DMS114 treated with DMSO at 0.1 percent for 48 hours (cell line): ENCODE results near the gene ARAF.
"Not testable (repeated sequence)": the region's sequence is repeated elsewhere in the genome, so short reads cannot be mapped to it uniquely, and the experiment has no call there.

Source experiments
- DNase-seq: peaks from one replicate; lab custom pipeline; 2025; ENCODE audit not compliant: unreplicated experiment; lab: John Stamatoyannopoulos, UW

The ARAF gene

GRCh38 chrX:47584714-47585113 lies 23.7 kb downstream of the ARAF start:
- no peak for DNase-seq

DNA sequence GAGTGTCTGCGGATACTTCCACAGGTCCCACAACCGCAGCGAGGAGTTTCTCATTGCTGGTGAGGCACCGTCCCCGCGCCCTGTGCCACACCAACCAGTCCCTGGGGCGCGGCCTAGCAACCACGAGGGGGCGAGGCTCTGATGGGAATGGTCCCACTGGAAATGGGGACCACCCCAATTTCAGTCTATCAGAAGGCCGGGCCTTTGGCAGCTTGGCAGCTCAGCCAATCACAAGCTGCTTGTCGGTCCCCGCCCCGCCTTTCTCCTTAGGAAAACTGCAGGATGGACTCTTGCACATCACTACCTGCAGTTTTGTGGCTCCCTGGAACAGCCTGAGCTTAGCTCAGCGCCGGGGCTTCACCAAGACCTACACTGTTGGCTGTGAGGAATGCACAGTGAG lies 24.3 kb downstream of the ARAF start:
- no peak for DNase-seq

GRCh38 chrX:47586043-47586787 lies 25.2 kb downstream of the ARAF start:
- DNase-seq = no peak

- DNase-seq = no peak
These were observed 26.3 kb downstream of the ARAF start for GRCh38 chrX:47587091-47587891.

- DNase-seq = no peak
These were observed 27.1 kb downstream of the ARAF start for GRCh38 chrX:47587906-47588735.

- DNase-seq = no peak
These were observed 30.0 kb downstream of the ARAF start for GRCh38 chrX:47590984-47591383.

DNA sequence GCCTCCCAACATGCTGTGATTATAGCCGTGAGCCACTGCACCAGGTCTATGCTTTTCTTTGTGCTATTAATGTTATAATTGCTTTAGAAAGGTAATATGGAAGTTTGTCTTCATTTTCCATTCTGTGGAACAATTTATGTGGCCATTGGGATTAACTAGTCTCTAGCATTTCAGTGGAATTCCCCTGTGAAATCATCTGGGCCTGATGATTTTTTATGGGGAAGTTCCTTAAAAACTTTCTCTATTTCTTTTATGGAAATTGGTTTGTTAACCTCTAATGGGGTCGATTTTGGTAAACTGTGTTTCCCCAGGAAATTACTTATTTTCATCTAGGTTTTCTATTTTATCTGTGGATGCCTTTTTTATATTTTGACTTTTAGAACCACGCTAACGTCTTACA lies 32.5 kb downstream of the ARAF start:
- DNase-seq = no peak

DNA sequence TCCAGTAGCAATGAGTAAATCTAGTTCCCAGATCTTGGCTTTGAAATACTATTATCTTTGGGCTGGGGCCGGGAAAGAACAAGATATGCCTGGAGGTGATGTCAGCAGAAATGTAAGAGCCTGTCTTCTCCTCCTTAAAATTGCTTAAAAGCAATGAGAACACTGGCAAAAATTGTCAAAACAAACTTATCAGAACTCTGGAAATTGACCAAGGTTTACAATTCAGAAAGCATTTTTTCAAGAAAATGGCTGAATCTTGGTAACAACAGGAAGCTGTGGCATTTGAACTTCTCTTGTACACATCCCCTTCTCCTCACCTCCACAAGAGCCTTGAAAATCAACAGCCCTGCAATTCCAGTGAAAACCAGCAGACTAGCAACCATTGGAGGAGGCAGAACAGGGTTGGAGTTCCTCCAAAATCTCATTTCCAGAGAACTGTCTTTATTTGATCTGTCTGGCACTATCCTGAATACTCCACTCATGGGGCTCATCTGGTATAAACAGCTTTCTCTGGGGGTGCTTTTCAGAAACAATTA lies 34.8 kb downstream of the ARAF start:
- no peak for DNase-seq

- DNase-seq = no peak
These were observed 35.3 kb downstream of the ARAF start for GRCh38 chrX:47596256-47596655.

DNA sequence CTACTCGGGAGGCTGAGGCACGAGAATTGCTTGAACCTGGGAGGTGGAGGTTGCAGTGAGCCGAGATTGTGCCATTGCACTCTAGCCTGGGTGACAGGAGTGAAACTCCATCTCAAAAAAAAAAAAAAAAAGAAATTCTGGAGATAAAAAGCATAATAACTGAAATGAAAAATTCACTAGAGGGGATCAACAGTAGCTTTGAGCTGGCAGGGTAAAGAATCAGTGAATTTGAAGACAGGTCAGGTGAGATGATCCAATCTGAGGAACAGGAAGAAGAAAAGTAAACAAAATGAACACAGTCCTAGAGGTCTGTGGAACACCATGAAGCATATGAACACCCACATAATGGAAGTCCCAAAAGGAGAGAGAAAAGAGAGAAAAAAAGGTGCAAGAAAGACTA lies 36.2 kb downstream of the ARAF start:
- no peak for DNase-seq

DNA sequence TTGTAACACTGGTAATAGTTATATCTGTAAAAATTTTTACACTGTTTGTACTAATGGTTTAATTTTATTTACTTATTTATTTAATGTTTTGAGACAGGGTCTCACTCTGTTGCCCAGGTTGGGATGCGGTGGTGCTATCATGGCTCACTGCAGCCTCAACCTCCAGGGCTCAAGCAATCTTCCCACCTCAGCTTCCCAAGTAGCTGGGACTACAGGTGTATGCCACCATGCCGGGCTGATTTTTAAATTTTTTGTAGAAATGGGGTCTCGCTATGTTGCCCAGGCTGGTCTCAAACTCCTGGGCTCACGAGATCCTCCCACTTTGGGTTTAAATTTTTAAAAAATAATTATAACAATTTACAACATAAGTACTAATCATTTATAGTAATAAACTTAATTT lies 42.1 kb downstream of the ARAF start:
- not testable (repeated sequence) for DNase-seq

DNA sequence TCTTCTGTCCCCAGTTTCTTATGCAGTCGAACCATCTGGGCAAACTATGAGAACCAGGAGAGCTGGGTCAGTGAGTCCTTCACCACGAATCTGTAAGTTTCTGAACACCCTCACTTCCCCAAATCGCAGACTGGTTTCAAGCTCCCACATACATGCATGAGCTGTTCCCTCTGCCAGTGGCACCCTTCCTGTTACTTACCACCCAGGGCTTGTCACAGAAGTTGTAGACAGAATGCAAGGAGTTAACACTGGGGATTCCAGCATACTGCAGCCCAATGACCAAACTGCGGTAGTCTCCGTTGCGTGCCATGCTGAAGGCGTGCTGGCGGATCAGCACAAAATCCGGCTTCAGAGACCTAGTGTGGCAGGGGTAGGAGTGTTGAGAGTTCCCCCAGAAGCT lies 44.0 kb downstream of the ARAF start:
- no peak for DNase-seq

DNA sequence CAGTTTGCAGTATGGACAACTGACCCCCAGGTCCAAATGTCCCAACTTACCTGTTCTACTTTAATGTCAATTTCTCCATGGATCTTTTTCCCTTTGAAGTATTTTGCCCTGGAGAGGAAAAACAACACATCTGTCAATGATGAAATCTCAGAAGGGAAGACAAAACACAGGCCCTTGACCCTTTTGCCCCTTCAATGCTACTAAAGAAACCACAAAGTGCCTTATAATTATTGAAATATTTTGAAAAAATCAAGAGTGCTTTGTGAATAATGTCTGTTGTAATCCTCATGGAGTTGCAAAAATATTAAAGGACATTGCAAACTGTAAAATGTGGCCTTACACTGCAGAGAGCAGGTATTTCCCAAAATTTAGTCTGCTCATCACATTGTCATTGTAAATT lies 46.1 kb downstream of the ARAF start:
- DNase-seq = no peak

- no peak for DNase-seq
These were observed 47.3 kb downstream of the ARAF start for GRCh38 chrX:47608130-47608810.

DNA sequence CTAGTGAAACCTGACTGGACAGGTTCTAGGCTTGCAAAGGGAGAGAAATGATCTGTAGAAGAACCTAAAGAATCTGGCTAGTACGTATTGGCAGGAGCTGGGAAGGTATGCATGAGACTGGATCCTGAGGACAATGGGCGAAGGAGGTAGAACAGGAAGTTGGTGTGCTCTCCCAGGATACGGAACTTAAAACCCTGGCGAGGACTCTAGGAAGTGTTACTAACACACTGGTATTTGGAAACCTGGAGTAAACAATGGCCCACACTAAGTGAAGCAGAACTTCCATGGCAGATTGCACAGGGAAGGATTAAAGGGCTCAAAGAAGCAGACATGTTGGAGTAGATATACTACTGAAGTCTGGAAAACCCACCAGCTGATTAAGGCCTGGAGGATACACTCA lies 49.5 kb downstream of the ARAF start:
- no peak for DNase-seq

- no peak for DNase-seq
These were observed 50.5 kb downstream of the ARAF start for GRCh38 chrX:47611489-47611888.

DNA sequence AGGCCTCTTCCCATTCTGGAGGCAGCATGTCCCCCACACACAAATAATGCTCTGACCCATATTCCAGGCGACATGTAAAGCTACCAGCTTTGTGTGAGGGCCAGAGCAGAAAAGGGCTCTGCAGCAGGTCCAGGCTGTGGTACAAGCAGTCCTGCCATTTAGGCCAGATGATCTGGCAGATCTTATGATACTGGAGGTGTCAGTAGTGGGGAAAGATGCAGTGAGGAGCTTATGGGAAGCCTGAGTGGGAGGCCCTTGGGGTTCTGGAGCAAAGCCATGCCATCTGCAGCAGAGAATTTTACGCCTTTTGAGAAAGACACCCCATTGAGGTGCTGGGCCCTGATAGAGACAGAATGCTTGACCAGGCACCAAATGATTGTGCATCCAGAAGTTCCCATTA lies 50.9 kb downstream of the ARAF start:
- DNase-seq = no peak

DNA sequence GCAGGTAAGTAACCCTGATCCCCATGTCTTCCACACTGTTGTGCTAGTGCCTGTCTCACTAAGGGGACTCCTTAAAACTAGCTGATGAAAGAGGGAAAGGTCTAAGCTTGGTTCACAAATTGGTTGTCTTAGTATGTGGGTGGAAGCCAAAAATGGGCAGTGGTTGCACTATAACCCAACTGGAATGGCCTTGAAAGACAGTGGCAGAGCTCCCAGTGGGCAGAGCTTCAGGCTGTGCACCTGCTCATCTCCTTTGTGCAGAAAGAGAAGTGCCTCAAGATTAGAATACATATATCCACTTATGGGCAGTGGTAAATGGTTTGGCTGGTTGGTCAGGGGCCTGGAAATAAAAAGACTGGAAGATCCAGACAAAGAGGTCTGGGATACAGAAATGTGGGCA lies 51.4 kb downstream of the ARAF start:
- DNase-seq = no peak

DNA sequence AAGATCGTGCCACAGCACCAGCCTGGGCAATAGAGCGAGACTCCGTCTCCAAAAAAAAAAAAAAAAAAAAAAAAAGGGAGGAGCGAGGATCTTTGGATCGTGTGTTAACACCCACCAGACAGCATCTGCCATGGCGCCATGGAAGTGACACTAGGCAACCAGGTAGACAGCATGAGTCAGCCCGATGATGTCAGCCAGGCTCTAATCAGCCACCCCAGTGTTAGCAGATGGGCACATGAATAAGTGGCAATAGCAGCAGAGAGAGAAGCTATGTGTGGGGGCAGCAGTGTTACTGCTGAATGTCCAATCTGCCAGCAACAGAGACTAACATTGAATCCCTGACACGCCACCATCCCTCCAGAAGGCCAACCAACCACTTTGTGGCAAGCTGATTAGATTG lies 52.1 kb downstream of the ARAF start:
- DNase-seq = no peak

- no peak for DNase-seq
These were observed 53.6 kb downstream of the ARAF start for GRCh38 chrX:47614618-47615017.

DNA sequence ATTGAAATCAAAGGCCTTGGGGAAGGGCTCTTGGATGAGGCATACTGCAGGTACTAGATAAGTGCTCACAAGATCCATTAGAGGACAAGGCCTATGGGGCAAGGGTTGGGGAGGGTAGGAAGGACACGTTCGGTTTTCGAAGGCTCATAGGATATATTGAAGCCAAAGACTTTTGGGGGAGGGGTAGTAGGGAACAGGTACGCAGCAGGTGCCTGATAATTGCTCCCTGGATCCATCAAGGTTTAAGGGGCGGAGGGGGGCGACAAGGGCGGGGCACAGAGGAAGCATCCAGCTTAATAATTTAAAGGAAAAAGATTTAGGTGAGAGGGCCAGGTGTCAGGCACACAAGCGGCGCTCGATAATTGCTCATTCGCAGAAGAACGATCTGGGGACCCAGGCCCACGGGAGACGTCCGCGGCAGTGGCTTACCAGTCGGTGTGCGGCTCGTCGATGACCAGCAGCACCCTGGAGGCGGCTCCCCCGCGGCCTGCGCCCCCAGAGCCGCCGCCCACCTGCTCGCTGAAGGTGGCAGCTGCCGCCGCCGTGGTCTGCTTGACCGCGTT lies 58.0 kb downstream of the ARAF start:
- DNase-seq = no peak
